ENCODE measurements around the gene FAM89B.

- TF ChIP-seq CTCF (IDR thresholded peaks at IDR 0.05 in 4 of 5, conservative IDR thresholded peaks at IDR 0.05 in 1 of 5) (no peak), POLR2A (IDR thresholded peaks at IDR 0.05) (no peak)
Measured at GRCh38 chr11:65535102-65535501, 37.2 kb upstream of the FAM89B start.

Data from gastrocnemius medialis (tissue), 4 donors.